ENCODE results near the gene FAM20A.
"Not testable (repeated sequence)": the region's sequence is repeated elsewhere in the genome, so short reads cannot be mapped to it uniquely, and the experiment has no call there.

Gene FAM20A

GRCh38 chr17:68498479-68499326 is 102.5 kb downstream of the FAM20A start:
- no peak for DNase-seq (ENCODE audit: low spot score)
- FAIRE-seq: no peak

GRCh38 chr17:68497885-68498319 is 103.3 kb downstream of the FAM20A start:
- DNase-seq (ENCODE audit: low spot score) (no peak), FAIRE-seq (no peak)

- no peak for DNase-seq (ENCODE audit: low spot score)
- FAIRE-seq: no peak
Measured at GRCh38 chr17:68495081-68495480, 106.1 kb downstream of the FAM20A start.

- DNase-seq (ENCODE audit: low spot score); FAIRE-seq: not testable (repeated sequence)
Measured at GRCh38 chr17:68492394-68493054, 108.6 kb downstream of the FAM20A start.

- DNase-seq (ENCODE audit: low spot score) (no peak), FAIRE-seq (no peak)
Measured at GRCh38 chr17:68491381-68492231, 109.6 kb downstream of the FAM20A start.

GRCh38 chr17:68489919-68490318 is 111.2 kb downstream of the FAM20A start:
- FAIRE-seq: no peak

More at GRCh38 chr17:68489919-68490318, 111.2 kb downstream of the FAM20A start:
- DNase-seq (ENCODE audit: low spot score): no peak
